Rectal smooth muscle tissue (tissue), 1 donor: ENCODE results near the gene FUT8.

Source experiments
- H3K27ac ChIP-seq: one replicate; pipeline ENCODE4 v1.7.0; 2013; ENCODE audit warnings: low read depth, low read length, inconsistent platforms
- H3K27me3 ChIP-seq: one replicate; pipeline ENCODE4 v1.7.0; 2013; ENCODE audit warnings: low read length; ENCODE audit not compliant: control insufficient read depth, insufficient read depth
- H3K36me3 ChIP-seq: one replicate; pipeline ENCODE4 v1.7.0; 2013; ENCODE audit warnings: low read length; ENCODE audit not compliant: control insufficient read depth, insufficient read depth
- H3K4me1 ChIP-seq: one replicate; pipeline ENCODE4 v1.7.0; 2013; ENCODE audit warnings: low read length; ENCODE audit not compliant: control insufficient read depth, insufficient read depth
- H3K4me3 ChIP-seq: one replicate; pipeline ENCODE4 v1.7.0; 2013; ENCODE audit warnings: low read length
- H3K9ac ChIP-seq: one replicate; pipeline ENCODE4 v1.7.0; 2013; ENCODE audit warnings: low read length

Gene FUT8

DNA sequence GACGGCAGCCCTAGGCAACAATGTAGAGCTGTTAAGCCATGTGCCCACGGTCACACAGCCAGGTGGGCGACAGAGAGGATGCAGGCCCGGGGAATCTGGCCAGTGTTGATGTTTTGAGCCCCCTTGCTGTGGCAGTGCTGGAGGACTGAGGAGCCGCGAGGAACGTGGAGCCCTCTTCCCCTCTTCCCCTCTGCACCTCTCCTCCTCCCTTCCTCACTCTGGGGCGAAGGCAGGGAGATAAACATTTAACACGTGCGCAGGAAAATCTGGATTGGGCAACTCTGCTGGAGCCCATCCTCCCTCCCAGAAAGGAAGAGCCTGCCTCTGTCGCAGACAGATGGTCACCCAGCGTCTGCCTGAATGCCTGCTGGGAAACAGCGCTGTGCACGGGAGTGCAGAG is 376.8 kb downstream of the FUT8 start:
- H3K36me3 ChIP-seq, result no peaks in the 10 kb centered on the region
- no peak overlapping the region for H3K4me3 ChIP-seq
- no peaks in the 10 kb centered on the region for H3K4me1 ChIP-seq
- no peak overlapping the region for H3K9ac ChIP-seq
- H3K27me3 ChIP-seq, result no peaks in the 10 kb centered on the region
- H3K27ac ChIP-seq, result no peak overlapping the region

GRCh38 chr14:65790172-65790815 is 377.8 kb downstream of the FUT8 start:
- Histone ChIP-seq H3K27ac (no peak overlapping the region), H3K27me3 (no peaks in the 10 kb centered on the region), H3K4me1 (no peaks in the 10 kb centered on the region), H3K36me3 (no peaks in the 10 kb centered on the region), H3K9ac (no peak overlapping the region), H3K4me3 (no peak overlapping the region)

DNA sequence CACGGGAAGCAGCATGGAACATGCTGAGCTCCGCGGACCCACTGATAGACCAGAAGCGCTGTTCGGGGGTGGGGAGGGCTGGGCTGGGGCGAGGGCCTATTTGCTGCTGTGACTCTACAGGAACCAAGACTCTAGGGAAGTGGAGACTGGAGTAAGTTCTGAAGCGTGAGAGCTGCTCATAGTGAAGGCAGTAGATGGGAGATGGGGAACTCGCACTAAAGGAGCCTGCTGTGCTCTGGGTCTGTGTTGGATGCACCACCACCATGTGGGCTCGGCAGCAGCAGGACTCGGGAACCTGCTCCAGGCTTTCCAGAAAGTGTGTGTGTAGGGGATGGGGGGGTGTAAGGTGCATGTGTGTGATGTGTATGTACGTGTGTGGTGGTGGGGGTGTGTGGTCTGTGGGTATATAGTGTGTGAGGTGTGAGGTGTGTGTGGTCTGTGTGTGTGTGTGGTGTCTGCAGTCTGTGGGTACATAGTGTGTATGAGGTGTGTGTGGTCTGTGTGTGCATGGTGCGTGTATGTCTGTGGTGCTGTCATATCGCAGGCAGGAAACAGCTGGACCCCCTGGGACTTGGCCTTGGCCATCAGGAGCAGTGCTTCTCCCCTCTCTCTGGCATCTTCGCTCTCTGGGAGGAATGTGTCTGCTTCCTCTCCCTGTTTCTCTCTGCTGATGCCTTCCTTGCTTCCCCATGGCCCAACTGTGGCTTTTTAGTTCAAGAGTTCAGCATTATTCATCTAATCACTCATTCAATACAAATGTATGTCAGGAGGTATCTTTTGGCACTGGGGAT is 378.9 kb downstream of the FUT8 start:
- Histone ChIP-seq H3K36me3 (no peaks in the 10 kb centered on the region), H3K9ac (no peak overlapping the region), H3K27ac (no peak overlapping the region), H3K4me3 (no peak overlapping the region), H3K27me3 (no peaks in the 10 kb centered on the region), H3K4me1 (no peaks in the 10 kb centered on the region)

- Histone ChIP-seq H3K36me3 (no peaks in the 10 kb centered on the region), H3K4me3 (no peak overlapping the region), H3K9ac (no peak overlapping the region), H3K4me1 (no peaks in the 10 kb centered on the region), H3K27ac (no peak overlapping the region), H3K27me3 (no peaks in the 10 kb centered on the region)
These were observed 379.8 kb downstream of the FUT8 start for GRCh38 chr14:65792208-65792905.
